Esophagus squamous epithelium (tissue), 5 donors: ENCODE data around the gene PADI2. TPM values are rescaled to one million over a fixed set of nuclear protein-coding genes. Genes with fewer than 3 reads are reported as not detected.
A peak's percentile ranks its signal among the peaks of the same experiment; 100 is the strongest.

Experiments used
- DNase-seq: peaks from one replicate; lab custom pipeline; 2025; lab: John Stamatoyannopoulos, UW
- H3K27ac ChIP-seq, 4 donors: fragments of 200-600 bp; sonication (generic); one replicate each; pipeline ENCODE4 v1.5.1; 2016 to 2019; ENCODE audit warnings: mild to moderate bottlenecking in 1 of 4
- H3K27me3 ChIP-seq, 4 donors: fragments of 200-600 bp; sonication (generic); 1 replicate in 3 of 4; 2 replicates in 1 of 4; pipeline versions ENCODE4 v1.5.1 to v1.6.0; 2017 to 2021; ENCODE audit warnings: antibody characterized with exemption in 1 of 4
- H3K36me3 ChIP-seq, 3 donors: fragments of 200-600 bp; sonication (generic); one replicate each; pipeline ENCODE4 v1.5.1; 2016 to 2019
- H3K4me1 ChIP-seq, 3 donors: fragments of 200-600 bp; sonication (generic); one replicate each; pipeline ENCODE4 v1.5.1; 2017 to 2019
- H3K4me3 ChIP-seq, 4 donors: fragments of 200-600 bp; sonication (generic); 1 replicate in 3 of 4; 2 replicates in 1 of 4; pipeline ENCODE4 v1.5.1; 2016 to 2019; ENCODE audit warnings: mild to moderate bottlenecking in 2 of 4, moderate library complexity in 1 of 4
- H3K9me3 ChIP-seq, 3 donors: fragments of 200-600 bp; sonication (generic); one replicate each; pipeline ENCODE4 v1.5.1; 2016 to 2019
- CTCF ChIP-seq, 6 experiments: fragments of 450-650 bp in 4 of 6; fragments of 200-600 bp in 2 of 6; sonication (generic) in 2 of 6; IDR thresholded peaks; one replicate each; pipeline ENCODE4 v1.5.1; 2016 to 2019; ENCODE audit warnings: antibody characterized with exemption in 6 of 6, mild to moderate bottlenecking in 4 of 6, moderate library complexity in 4 of 6
- POLR2A ChIP-seq, 4 donors: fragments of 450-650 bp; IDR thresholded peaks; one replicate each; pipeline ENCODE4 v1.6.1; 2017; ENCODE audit warnings: antibody characterized with exemption in 4 of 4, mild to moderate bottlenecking in 4 of 4, moderate library complexity in 3 of 4
- WGBS, 2 donors: methylation state at CpG; one replicate each; pipeline ENCODE4 v1.1.5; 2018; 5-methylcytosine and 5-hydroxymethylcytosine counted together
- intact Hi-C: fragments of 100-400 bp; cut with DNase I; formaldehyde crosslinking; loops from one replicate; pipeline ENCODE4 v1.15.0; 2022
- total RNA-seq, 4 donors: library from RNA; depleted of rRNA; stranded (reverse); fragments of >200 nt; gene quantifications; one replicate each; pipeline ENCODE4 v1.1.0, GENCODE V29; 2016
- donor health status: DM: yes; HTN: yes; CAD: no.

The PADI2 gene
- total RNA-seq, 4 donors from 2014 or later = 0.57 to 2.1 (median 1.1) TPM

- intact Hi-C loops = no loop called here
- Histone ChIP-seq H3K9me3 (no peaks in the 10 kb centered on the region), H3K27me3 (no peaks in the 10 kb centered on the region), H3K4me3 (no peak overlapping the region), H3K4me1 (no peaks in the 10 kb centered on the region), H3K27ac (no peak overlapping the region), H3K36me3 (peaks cover 10 to 95% (median 20%) of the 10 kb centered on the region in 3 donors)
- no peak for TF ChIP-seq POLR2A (IDR thresholded peaks at IDR 0.05)
- no peak for DNase-seq
- WGBS, 2 donors = 83 to 84% methylated on average over 4 of the region's 4 CpGs
These were observed 85.8 kb downstream of the PADI2 start for GRCh38 chr1:17033481-17033880.

- DNase-seq = no peak
- H3K27ac ChIP-seq = no peak overlapping the region
- no peak for TF ChIP-seq CTCF (IDR thresholded peaks at IDR 0.05)
- no peak for TF ChIP-seq POLR2A (IDR thresholded peaks at IDR 0.05)
- 79 to 91% methylated on average over 3 of the region's 3 CpGs for WGBS, 2 donors
- peaks cover 14 to 95% (median 26%) of the 10 kb centered on the region in 3 donors for H3K36me3 ChIP-seq
- H3K4me3 ChIP-seq = no peak overlapping the region
- H3K9me3 ChIP-seq = no peaks in the 10 kb centered on the region
- intact Hi-C loops = no loop called here
- no peaks in the 10 kb centered on the region for H3K4me1 ChIP-seq
- H3K27me3 ChIP-seq = no peaks in the 10 kb centered on the region
These were observed 86.5 kb downstream of the PADI2 start for GRCh38 chr1:17032741-17033140.

DNA sequence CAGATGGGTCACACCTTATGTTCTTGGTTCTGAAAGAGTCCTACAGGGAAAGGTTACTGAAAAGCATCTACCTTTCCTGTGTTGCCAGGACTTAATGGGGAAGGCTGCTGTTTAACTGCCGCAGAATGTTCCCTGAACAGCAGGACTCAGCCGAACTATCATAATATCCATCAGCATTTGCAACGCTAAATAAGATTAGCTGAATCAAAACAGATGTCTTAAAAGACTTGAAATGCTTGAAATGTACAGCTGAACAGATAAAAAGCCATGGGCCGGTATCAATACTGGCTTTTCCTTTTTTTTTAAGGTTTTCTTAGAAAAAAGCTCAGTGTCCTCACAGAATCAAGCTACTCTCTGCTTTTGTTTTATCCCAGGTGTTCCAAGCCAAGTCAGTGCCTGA, 87.8 kb downstream of the PADI2 start:
- H3K4me1 ChIP-seq = no peaks in the 10 kb centered on the region
- H3K4me3 ChIP-seq = no peak overlapping the region
- H3K36me3 ChIP-seq = peaks cover 20 to 98% (median 30%) of the 10 kb centered on the region in 3 donors
- no peak overlapping the region for H3K27ac ChIP-seq
- no peak for DNase-seq
- intact Hi-C loops = no loop called here
- WGBS, 2 donors = 93 to 100% methylated on average over 4 of the region's 4 CpGs
- TF ChIP-seq CTCF (IDR thresholded peaks at IDR 0.05) = no peak
- TF ChIP-seq POLR2A (IDR thresholded peaks at IDR 0.05) = no peak
- no peaks in the 10 kb centered on the region for H3K9me3 ChIP-seq
- H3K27me3 ChIP-seq = no peaks in the 10 kb centered on the region

GRCh38 chr1:17030206-17030605, 89.0 kb downstream of the PADI2 start:
- 33 to 37% methylated on average over 4 of the region's 4 CpGs for WGBS, 2 donors
- TF ChIP-seq CTCF (IDR thresholded peaks at IDR 0.05) = no peak
- TF ChIP-seq POLR2A (IDR thresholded peaks at IDR 0.05) = no peak
- no peak overlapping the region for H3K4me3 ChIP-seq
- peaks cover 20 to 99% (median 36%) of the 10 kb centered on the region in 3 donors for H3K36me3 ChIP-seq
- H3K9me3 ChIP-seq = no peaks in the 10 kb centered on the region
- no peak for DNase-seq
- no peaks in the 10 kb centered on the region for H3K4me1 ChIP-seq
- no peak overlapping the region for H3K27ac ChIP-seq
- no peaks in the 10 kb centered on the region for H3K27me3 ChIP-seq
- intact Hi-C loops = no loop called here

GRCh38 chr1:17028662-17029188, 90.5 kb downstream of the PADI2 start:
- DNase-seq = no peak
- H3K4me1 ChIP-seq = no peaks in the 10 kb centered on the region
- TF ChIP-seq POLR2A (IDR thresholded peaks at IDR 0.05) = no peak
- no peak for TF ChIP-seq CTCF (IDR thresholded peaks at IDR 0.05)
- WGBS, 2 donors = 73 to 82% methylated on average over 5 of the region's 5 CpGs
- peaks cover 30 to 100% (median 49%) of the 10 kb centered on the region in 3 donors for H3K36me3 ChIP-seq
- no peak overlapping the region for H3K4me3 ChIP-seq
- H3K27me3 ChIP-seq = no peaks in the 10 kb centered on the region
- H3K27ac ChIP-seq = peak overlapping the region in 1 of 4 donors; percentile 5
- no peaks in the 10 kb centered on the region for H3K9me3 ChIP-seq
- intact Hi-C loops = no loop called here
